GM15510 (cell line): Measurements from ENCODE around the gene RAPH1.

Experiments used
- POLR2A ChIP-seq: IDR thresholded peaks from 3 replicates; pipeline ENCODE4 v1.6.1; 2011; ENCODE audit warnings: borderline replicate concordance; ENCODE audit not compliant: insufficient read length; ENCODE audit errors: extremely low read depth

The RAPH1 gene

GRCh38 chr2:203431391-203432185 lies 103.5 kb downstream of the RAPH1 start:
- TF ChIP-seq POLR2A = no peak

- TF ChIP-seq POLR2A = no peak
Observed at GRCh38 chr2:203427061-203427460, 108.0 kb downstream of the RAPH1 start.

GRCh38 chr2:203418271-203418670 lies 116.8 kb downstream of the RAPH1 start:
- no peak for TF ChIP-seq POLR2A

GRCh38 chr2:203413796-203414195 lies 121.3 kb downstream of the RAPH1 start:
- no peak for TF ChIP-seq POLR2A

- TF ChIP-seq POLR2A = no peak
Observed at GRCh38 chr2:203412546-203413331, 122.4 kb downstream of the RAPH1 start.

GRCh38 chr2:203407496-203407895 lies 127.6 kb downstream of the RAPH1 start:
- no peak for TF ChIP-seq POLR2A

- no peak for TF ChIP-seq POLR2A
Observed at GRCh38 chr2:203404996-203405395, 130.1 kb downstream of the RAPH1 start.

DNA sequence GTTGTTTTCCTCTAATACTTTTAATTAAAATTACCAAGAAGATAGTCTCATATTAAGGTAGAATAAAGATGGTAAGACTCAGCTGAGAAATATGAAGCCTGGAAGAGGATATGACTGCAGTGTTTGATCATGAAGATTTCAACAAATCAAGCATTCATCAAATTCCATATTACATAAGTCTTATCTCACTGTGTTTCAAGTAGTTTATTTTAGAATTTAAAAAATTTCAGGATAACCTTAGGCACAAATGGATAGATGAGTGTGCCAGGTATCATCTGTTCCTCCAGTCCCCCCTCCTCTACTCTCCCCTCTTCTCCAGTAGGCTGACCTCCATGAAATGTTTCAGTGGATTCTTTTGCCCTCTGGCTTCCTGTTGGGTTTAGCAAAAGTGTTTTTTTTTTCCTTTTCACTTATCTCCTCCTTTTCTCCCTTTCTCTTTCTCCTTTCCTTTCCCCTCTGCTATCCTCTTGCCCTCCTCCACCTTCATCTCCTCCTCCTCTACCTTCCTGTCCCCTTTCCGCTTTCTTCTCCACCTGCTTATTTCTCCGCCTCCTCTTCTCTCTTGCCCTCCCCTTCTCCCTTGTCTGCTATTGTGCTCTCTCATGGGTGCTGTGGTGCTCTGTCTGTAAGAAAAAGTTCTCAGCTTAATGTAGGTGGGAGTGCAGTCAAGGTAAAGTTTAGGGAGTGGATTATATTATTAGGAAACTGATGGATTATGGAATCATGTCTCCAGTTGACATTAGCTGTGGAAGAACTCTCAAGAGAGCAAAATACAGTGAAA lies 134.1 kb downstream of the RAPH1 start:
- no peak for TF ChIP-seq POLR2A

GRCh38 chr2:203399031-203399430 lies 136.1 kb downstream of the RAPH1 start:
- TF ChIP-seq POLR2A = no peak

- TF ChIP-seq POLR2A = no peak
Observed at GRCh38 chr2:203396667-203397066, 138.4 kb downstream of the RAPH1 start.

GRCh38 chr2:203395858-203396257 lies 139.2 kb downstream of the RAPH1 start:
- TF ChIP-seq POLR2A = no peak

DNA sequence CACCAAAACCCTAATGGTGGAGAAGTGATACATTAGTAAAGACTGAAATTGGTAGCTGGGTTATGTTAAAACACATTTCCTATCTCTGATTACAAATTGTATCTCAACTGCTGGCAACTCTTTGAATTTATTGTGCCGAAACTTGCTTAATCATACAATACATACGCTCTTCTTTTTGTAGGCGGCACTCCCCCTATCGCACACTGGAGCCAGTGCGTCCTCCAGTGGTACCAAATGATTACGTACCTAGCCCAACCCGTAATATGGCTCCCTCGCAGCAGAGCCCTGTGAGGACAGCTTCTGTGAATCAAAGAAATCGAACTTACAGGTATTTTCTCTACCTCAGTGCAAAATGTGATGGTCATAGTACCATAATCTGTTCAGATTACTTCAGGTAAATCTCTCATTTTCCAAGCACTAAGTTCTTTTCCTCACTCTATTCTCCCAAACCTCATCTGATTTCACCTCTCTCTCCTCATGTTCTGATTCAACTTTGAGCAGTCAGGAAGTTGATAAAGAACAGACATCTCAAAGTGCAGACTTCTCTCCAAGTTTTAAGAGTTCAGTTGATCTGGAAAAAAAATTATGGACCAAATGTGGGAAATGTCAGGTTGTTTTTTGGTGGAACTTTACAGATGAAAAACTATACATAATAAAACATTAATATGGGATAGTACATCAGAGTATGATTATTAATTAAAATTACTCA lies 140.4 kb downstream of the RAPH1 start:
- TF ChIP-seq POLR2A = no peak

GRCh38 chr2:203383038-203383437 lies 152.1 kb downstream of the RAPH1 start:
- TF ChIP-seq POLR2A = no peak

DNA sequence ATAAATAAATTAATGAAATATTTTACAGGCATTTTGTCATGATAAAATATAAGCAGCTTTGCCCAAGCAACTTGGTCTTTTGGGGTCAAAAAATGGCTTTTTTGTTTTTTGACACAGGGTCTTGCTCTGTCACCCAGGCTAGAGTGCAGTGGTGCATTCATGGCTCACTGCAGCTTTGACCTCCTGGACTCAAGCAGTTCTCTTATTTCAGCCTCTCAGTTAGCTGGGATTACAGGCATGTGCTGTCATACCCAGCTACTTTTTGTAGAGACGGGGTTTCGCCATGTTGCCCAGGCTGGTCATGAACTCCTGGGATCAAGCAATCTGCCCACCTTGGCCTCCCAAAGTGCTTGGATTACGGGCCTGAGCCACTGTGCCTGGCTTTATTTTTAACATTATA lies 155.9 kb downstream of the RAPH1 start:
- no peak for TF ChIP-seq POLR2A
